ENCODE data around the gene PDLIM7.

PDLIM7 gene

DNA sequence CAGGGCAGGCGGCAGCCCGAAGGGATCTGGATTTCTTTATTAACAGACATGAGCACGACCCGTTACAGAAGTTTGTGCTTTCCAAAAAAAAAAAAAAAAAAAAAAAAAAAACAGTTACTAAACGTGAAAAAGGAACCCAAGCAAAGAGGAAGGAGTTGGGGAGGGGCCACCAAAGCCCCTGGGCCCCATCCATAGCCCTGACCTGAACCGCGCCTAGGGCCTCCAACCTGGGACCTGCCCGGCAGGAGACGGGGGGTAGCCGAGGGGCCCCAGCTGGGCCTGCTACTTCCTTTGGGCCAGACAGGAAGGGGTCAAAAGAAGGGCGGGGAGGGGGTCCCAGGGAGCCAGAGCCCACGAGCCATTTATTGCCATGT, 40.8 kb downstream of the PDLIM7 start:
- DNase-seq (ENCODE audit: low read depth, low spot score) = no peak

DNA sequence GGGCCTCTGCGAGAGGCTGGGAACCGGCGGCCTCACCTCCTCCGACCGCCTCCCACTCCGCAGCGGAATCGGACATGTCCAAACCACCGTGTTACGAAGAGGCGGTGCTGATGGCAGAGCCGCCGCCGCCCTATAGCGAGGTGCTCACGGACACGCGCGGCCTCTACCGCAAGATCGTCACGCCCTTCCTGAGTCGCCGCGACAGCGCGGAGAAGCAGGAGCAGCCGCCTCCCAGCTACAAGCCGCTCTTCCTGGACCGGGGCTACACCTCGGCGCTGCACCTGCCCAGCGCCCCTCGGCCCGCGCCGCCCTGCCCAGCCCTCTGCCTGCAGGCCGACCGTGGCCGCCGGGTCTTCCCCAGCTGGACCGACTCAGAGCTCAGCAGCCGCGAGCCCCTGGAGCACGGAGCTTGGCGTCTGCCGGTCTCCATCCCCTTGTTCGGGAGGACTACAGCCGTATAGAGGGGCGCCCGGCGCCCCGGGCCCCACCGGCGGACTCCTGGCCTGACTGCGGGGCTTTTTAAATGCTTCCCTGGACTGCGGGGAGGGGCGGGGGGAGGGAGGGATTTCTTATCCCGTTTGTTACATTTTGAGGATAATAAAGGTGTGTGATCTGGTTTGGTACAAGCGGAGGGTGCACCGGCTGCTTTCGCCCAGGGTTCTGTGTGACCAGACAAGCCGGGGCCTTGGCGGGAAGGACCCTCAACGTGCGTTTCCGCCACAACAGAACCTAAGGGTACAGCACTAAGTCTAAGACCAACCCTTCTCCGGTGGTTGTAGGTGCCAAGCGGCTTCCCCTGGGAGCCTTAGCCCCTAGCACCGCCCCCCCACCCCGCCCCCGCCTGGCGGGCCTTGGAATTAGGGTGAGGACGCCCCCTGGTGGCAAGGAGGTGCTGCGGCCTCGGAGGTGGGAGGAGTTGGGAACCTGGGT, 41.5 kb downstream of the PDLIM7 start:
- peak; percentile 87 for DNase-seq (ENCODE audit: low read depth, low spot score)

- DNase-seq (ENCODE audit: low read depth, low spot score) = no peak
These were observed 42.3 kb downstream of the PDLIM7 start for GRCh38 chr5:177455036-177455660.

DNA sequence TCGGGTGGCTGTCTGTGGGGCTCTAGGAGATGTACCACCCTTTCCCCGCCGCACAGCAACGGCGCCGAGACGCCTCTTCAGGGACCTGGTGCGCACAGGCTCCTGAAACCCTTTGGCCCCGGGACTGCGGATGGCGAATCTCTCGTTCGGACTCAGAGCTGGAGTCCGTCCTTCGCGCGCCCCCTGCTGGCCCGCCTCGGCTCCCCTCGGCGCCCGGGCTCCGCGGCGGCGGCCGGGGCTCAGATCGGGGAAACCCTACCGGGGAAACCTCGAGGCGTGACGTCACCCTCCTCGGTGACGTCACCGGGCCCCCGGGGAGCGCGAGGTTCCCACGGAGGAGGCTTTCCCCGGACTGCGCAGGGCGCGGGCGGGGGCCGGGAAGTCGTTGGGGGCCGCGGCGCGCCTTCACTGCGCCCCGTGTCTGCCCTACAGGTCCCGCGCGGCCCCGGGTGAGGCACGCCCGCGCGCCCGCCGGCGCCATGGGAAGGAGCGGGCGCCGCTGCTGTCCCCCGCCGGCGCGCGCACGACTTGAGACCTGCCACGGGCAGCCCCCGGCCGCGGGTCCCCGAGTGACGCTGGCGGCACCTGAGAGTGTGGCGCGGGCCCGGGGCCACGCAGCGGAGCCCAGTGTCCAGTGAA, 42.9 kb downstream of the PDLIM7 start:
- peak; percentile 76 for DNase-seq (ENCODE audit: low read depth, low spot score)

DNA sequence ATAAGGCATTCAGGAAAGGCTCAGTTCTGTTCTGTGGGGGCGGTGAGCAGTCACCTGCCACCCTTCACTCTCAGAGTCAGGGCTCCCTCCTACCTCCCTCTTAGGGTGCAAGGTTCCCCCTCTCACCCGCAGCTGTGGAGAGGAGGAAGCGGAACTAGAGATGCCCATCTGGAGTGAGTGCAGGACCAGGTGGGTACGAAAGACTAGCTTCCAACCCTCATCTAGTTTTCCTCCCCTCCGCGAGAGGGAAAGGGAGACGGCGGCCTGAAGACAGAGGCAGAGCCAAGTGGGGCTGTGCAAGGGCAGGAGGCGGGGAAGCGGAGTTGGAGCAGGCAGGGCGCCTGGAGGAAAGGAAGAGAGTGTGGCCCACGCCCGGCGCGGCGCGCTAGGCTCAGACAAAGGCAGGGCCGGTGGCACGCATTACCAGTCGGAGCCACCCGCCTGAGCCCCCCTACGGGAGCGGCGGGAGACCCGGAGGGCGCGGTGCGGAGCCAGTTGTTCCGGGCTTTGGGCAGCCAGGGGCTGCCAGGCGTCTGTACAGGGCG, 43.5 kb downstream of the PDLIM7 start:
- no peak for DNase-seq (ENCODE audit: low read depth, low spot score)

- DNase-seq (ENCODE audit: low read depth, low spot score) = no peak
These were observed 44.4 kb downstream of the PDLIM7 start for GRCh38 chr5:177452688-177453638.

- DNase-seq (ENCODE audit: low read depth, low spot score) = no peak
These were observed 46.6 kb downstream of the PDLIM7 start for GRCh38 chr5:177450667-177451424.

DNA sequence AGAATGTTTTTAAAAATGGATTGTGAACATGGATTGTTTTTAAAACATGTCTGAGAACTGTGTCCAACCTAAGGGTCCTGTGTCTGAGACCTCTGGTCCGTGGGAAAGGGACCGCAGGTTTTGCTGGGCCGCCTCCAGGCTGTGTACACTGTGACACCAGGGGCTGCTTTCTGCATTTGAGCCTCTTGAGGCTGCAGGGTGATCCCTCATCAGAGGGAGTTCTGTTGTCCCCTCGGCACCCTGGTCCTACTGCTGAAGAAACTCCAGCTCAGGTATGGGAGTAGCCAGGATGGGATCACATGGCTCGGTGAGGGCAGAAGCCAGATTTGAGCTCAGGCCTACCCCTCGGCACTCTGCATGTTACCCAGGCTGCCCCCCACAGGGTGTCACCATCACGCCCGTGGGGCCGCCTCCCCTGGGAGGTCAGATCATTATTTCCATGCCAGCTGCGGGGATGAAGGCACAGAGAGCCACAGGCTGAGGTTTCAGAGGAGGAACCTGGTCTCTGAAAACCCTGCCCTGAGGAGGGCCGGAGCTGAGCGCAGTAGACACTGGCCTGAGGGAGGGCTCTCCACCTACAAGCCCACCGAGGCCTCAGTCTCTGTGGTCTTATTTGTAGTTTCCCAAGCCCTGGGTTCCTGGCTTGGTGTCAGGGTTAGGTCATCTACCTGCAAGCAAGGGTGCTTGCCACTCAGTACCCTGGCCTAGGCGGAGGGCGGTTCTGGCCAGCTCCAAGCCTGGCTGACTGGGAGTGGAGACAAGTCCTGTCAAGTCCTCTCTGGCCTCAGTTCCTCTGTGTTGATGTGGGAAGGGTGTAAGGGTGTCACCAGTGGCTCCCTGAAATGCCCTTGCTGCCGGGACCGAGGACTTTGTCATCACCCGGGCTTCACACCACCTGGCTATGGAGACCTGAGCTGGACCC, 48.0 kb downstream of the PDLIM7 start:
- DNase-seq (ENCODE audit: low read depth, low spot score) = no peak

DNA sequence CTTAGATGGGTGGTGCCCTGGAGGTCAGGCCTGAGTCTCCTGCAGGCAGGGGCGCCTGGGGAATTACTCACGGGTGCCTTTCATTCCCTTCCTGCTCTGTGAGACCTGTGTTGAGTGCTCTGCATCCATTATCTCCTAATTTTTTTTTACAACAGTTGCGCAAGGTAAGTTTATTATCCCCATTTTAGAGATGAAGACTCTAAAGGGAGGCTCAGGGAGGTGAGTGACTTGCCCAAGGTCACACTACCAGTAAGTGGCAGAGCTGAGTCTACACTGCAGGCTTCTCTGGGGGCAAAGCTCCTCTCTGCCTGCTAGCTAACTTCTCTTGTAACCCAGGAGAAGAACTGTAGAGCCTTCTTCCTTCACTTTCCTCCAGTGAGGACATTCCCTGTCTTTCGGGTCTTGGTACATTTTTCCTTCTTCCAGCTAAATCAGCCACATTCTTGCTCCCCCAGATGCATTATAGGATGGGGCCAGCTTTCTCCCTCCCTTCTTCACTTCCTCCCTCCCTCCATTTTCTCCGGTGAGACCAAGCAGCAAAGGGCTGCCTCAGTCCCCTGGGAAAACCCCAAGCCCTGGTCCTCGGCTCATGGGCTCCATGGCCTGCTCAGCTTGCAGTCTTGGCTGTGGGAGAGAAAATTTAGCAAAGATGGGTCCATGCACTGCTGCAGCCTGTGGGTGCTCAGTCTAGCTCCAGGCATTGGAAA, 49.0 kb downstream of the PDLIM7 start:
- no peak for DNase-seq (ENCODE audit: low read depth, low spot score)

- DNase-seq (ENCODE audit: low read depth, low spot score) = no peak
These were observed 49.7 kb downstream of the PDLIM7 start for GRCh38 chr5:177447611-177448243.

DNA sequence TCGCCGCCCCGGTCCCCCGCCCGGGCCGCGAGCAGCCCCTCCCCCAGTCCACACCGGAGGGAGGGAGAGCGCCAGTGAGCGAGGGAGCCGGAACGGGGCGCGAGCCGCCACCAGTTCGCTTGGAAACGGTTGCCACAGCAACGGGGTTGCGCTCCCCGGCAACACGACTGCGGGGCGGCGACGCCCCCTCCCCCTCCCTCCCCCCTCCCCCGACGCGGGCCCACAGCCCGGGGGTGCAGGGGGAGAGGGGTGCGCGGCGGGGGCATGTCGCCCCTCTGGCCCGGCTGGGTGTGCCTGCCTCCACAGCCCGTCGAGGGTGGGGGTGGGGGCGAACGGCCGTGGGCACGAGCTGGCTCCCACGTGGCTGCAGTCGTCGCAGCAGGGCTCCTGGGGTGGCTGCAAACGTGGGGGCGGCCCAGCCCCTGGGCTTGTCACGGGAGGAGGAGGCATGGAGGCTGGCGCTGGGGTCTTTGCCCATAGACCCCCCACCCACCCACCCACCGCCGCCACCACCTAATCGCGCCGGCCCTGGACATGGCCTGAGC, 50.3 kb downstream of the PDLIM7 start:
- no peak for DNase-seq (ENCODE audit: low read depth, low spot score)

GRCh38 chr5:177446200-177447065, 51.0 kb downstream of the PDLIM7 start, which contains the start of gene PRR7:
Gene PRR7, plus strand, starts transcription at chr5:177446814. Its CDS starts 8,254 bp downstream, at chr5:177455068.
- DNase-seq (ENCODE audit: low read depth, low spot score) = no peak

DNA sequence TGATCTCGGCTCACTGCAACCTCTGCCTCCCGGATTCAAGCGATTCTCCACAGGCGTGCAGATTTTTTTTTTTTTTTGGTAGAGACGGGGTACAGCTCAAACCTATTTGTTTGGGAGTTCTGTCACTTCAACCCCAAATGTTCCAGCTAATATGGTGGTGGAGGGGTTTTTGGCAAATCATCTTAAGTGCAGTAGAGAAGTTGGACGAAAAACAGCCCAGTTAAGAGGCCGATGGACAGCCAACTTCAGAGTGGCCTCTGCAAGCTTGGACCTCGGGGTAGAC, 51.5 kb downstream of the PDLIM7 start:
- DNase-seq (ENCODE audit: low read depth, low spot score) = no peak

DNA sequence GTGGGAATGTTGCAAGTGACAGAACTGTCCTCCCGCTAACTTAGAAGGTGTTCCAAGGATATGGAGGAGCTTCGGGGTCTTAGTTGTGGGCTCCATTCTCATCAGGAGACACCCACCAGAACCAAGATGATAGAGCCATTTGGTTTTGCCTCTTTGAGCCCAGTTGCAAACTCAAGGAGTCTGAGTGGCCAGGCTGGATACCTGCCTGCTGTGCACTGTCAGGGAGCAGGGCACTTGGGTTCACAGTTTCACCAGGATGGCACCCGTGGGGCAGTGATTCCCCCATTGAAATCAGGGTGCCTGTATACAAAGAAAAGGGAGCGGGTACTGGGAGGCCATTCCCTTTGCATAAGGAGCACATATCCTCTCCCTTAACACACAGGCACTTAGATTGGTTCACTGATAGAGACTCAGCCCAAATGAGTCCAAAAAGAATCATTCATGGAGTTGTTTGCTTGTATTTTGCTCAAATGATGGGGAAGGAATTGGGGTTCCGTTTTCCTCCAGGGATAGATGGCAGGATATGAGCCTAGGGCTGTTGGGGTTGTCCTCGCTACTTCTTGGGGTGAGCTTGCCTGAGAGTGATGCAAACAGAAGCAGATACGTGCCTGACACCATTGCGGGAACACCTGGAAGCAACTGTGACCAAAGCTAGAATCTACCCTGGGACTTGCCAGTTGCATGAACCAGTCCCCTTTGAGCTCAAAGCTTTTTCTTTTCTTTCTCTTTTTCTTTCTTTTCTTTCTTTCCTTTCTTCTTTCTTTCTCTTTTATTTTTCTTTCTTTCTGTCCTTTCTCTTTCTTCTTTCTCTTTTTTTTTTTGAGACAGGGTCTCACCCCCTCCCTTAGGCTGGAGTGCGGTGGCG, 52.1 kb downstream of the PDLIM7 start:
- no peak for DNase-seq (ENCODE audit: low read depth, low spot score)

- no peak for DNase-seq (ENCODE audit: low read depth, low spot score)
These were observed 53.0 kb downstream of the PDLIM7 start for GRCh38 chr5:177444106-177445051.
